OCI-LY3 (cell line): ENCODE results near the gene DOCK9.

ENCODE experiments used
- H2AFZ ChIP-seq: fragments of 200-600, 300-600 bp; shearing (Covaris generic); 2 replicates; pipeline ENCODE4 v1.6.0; 2014; ENCODE audit warnings: antibody characterized with exemption, low read depth, low read length
- H3K27ac ChIP-seq: fragments of 200-600, 300-600 bp; sonication (generic); 2 replicates; pipeline ENCODE4 v1.5.1; 2014; ENCODE audit warnings: mild to moderate bottlenecking, low read length, moderate library complexity, mixed read lengths
- H3K27me3 ChIP-seq: fragments of 200-600, 300-600 bp; sonication (generic); 2 replicates; pipeline ENCODE4 v1.6.1; 2014; ENCODE audit warnings: low read depth, low read length, mixed read lengths
- H3K36me3 ChIP-seq: fragments of 200-600, 300-600 bp; sonication (generic); replicated peaks from 2 replicates; pipeline ENCODE3; 2014; ENCODE audit warnings: low read depth, low read length, mixed read lengths
- H3K4me1 ChIP-seq: fragments of 300-600, 200-600 bp; sonication (generic); 2 replicates; pipeline ENCODE4 v1.6.1; 2014; ENCODE audit warnings: low read length, mixed read lengths
- H3K4me2 ChIP-seq: fragments of 200-600, 300-600 bp; sonication (generic); 2 replicates; pipeline ENCODE4 v1.6.1; 2014; ENCODE audit warnings: low read length, mixed read lengths
- H3K4me3 ChIP-seq: fragments of 300-600, 200-600 bp; sonication (generic); 2 replicates; pipeline ENCODE4 v1.5.1; 2014; ENCODE audit warnings: antibody characterized with exemption, mild to moderate bottlenecking, low read length, moderate library complexity
- H3K79me2 ChIP-seq: fragments of 300-600, 200-600 bp; shearing (Covaris generic); 2 replicates; pipeline ENCODE4 v1.6.1; 2014; ENCODE audit warnings: mild to moderate bottlenecking, low read length, mixed read lengths
- H3K9ac ChIP-seq: fragments of 300-600, 200-600 bp; shearing (Covaris generic); 2 replicates; pipeline ENCODE4 v1.6.0; 2014; ENCODE audit warnings: mild to moderate bottlenecking, low read length, moderate library complexity
- H3K9me3 ChIP-seq: fragments of 200-600, 300-600 bp; shearing (Covaris generic); 2 replicates; pipeline ENCODE4 v1.6.1; 2014; ENCODE audit warnings: low read length, mixed read lengths; ENCODE audit not compliant: insufficient read depth
- H4K20me1 ChIP-seq: fragments of 200-600, 300-600 bp; sonication (generic); 2 replicates; pipeline ENCODE4 v1.6.1; 2016; ENCODE audit warnings: low read length, mixed read lengths; ENCODE audit not compliant: insufficient read depth
- EZH2phosphoT487 ChIP-seq: fragments of 200-600 bp; shearing (Covaris generic); IDR thresholded peaks from 2 replicates; pipeline ENCODE4 v1.6.1; 2018; ENCODE audit warnings: antibody characterized with exemption, mixed run types, low read depth
- TF ChIP-seq, protein P1 (sequence below): fragments of 200-600, 300-600 bp; sonication (generic); IDR thresholded peaks from 2 replicates; pipeline ENCODE4 v1.5.1; 2014; ENCODE audit warnings: antibody characterized with exemption, low read length, low read depth

DOCK9 gene

DNA sequence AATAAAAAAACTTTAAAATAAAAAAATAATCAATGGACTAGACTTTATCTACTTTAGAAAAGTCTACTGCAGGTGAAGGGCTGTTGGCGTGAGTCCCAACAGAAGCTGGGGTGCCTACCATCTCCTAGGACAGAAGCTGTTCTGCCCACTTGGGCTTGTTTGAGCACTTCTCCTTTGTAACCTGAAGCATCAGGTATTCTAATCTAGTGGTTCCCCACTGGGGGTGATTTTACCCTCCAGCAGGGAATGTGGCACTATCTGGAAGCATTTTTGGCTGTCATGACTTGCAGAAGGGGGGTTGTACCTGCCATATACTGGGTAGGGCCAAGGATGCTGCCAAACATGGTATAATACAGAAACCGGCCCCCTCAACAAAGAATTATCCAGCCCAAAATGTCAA, 16.2 kb upstream of the DOCK9 start:
- no peak overlapping the region for H3K9ac ChIP-seq
- no peaks in the 10 kb centered on the region for H3K79me2 ChIP-seq
- no peaks in the 10 kb centered on the region for H3K9me3 ChIP-seq
- H4K20me1 ChIP-seq: no peaks in the 10 kb centered on the region
- 0 out of 2 replicates have a peak, but pooled peaks cover 2% of the 10 kb centered on the region for H3K27me3 ChIP-seq
- TF ChIP-seq EZH2phosphoT487: no peak
- TF ChIP-seq, protein P1, sequence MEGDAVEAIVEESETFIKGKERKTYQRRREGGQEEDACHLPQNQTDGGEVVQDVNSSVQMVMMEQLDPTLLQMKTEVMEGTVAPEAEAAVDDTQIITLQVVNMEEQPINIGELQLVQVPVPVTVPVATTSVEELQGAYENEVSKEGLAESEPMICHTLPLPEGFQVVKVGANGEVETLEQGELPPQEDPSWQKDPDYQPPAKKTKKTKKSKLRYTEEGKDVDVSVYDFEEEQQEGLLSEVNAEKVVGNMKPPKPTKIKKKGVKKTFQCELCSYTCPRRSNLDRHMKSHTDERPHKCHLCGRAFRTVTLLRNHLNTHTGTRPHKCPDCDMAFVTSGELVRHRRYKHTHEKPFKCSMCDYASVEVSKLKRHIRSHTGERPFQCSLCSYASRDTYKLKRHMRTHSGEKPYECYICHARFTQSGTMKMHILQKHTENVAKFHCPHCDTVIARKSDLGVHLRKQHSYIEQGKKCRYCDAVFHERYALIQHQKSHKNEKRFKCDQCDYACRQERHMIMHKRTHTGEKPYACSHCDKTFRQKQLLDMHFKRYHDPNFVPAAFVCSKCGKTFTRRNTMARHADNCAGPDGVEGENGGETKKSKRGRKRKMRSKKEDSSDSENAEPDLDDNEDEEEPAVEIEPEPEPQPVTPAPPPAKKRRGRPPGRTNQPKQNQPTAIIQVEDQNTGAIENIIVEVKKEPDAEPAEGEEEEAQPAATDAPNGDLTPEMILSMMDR: no peak
- no peak overlapping the region for H3K27ac ChIP-seq
- no peak overlapping the region for H3K4me3 ChIP-seq
- H2AFZ ChIP-seq: no peak overlapping the region
- H3K4me1 ChIP-seq: peaks cover 3% of the 10 kb centered on the region; the same call in 1 of the 2 replicates
- H3K36me3 ChIP-seq: no peaks in the 10 kb centered on the region
- H3K4me2 ChIP-seq: no peak overlapping the region

DNA sequence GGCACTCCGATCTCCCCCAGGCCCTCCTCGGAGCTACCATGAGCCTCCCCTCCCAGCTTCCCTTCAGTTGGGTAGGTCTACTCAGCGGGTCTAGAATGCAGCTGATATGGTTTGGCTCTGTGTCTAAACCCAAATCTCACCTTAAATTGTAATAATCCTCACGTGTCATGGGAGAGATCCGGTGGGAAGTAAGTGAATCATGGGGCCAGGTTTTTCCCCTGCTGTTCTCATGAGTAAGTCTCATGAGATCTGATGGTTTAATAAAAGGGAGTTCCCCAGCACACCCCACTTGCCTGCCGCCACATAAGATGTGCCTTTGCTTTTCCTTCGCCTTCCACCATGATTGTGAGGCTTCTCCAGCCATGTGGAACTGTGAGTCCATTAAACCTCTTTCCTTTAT, 14.5 kb upstream of the DOCK9 start:
- no peak overlapping the region for H3K4me2 ChIP-seq

DNA sequence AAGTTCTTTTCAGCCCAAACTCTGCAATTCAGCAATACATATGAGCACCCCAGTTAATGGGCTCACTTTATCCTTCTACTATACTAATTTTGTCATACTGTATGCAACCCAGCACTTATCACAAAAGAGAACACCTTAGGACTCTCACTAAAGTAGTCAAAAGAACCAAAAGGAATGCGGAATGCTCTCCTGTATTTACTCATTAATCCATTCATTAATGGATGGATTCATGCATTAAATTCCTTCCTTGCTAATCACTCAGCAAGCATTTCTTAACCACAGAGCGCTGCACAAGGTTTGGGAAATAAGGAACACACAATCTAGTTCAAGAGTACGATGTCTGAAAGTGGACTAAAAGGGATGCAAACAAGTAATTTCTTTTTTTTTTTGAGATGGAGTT, 12.8 kb upstream of the DOCK9 start:
- H3K36me3 ChIP-seq: no peaks in the 10 kb centered on the region
- TF ChIP-seq, protein P1: no peak
- TF ChIP-seq EZH2phosphoT487: no peak
- no peaks in the 10 kb centered on the region for H3K9me3 ChIP-seq
- no peaks in the 10 kb centered on the region for H3K79me2 ChIP-seq
- H3K4me2 ChIP-seq: no peak overlapping the region
- no peak overlapping the region for H3K9ac ChIP-seq
- no peaks in the 10 kb centered on the region for H4K20me1 ChIP-seq
- no peak overlapping the region for H3K27ac ChIP-seq
- no peak overlapping the region for H2AFZ ChIP-seq
- peaks cover 8% of the 10 kb centered on the region; the same call in 1 of the 2 replicates for H3K4me1 ChIP-seq
- H3K4me3 ChIP-seq: no peak overlapping the region
- 0 out of 2 replicates have a peak, but pooled peaks cover 2% of the 10 kb centered on the region for H3K27me3 ChIP-seq

More for the DNA sequence above, 14.5 kb upstream of the DOCK9 start:
- no peaks in the 10 kb centered on the region for H3K79me2 ChIP-seq
- no peaks in the 10 kb centered on the region for H3K36me3 ChIP-seq
- no peak overlapping the region for H3K9ac ChIP-seq
- H3K9me3 ChIP-seq: no peaks in the 10 kb centered on the region
- no peak overlapping the region for H3K4me3 ChIP-seq
- no peak overlapping the region for H2AFZ ChIP-seq
- H3K4me1 ChIP-seq: no peaks in the 10 kb centered on the region
- TF ChIP-seq EZH2phosphoT487: no peak
- TF ChIP-seq, protein P1: no peak
- no peak overlapping the region for H3K27ac ChIP-seq
- no peaks in the 10 kb centered on the region for H4K20me1 ChIP-seq
- 0 out of 2 replicates have a peak, but pooled peaks cover 2% of the 10 kb centered on the region for H3K27me3 ChIP-seq

DNA sequence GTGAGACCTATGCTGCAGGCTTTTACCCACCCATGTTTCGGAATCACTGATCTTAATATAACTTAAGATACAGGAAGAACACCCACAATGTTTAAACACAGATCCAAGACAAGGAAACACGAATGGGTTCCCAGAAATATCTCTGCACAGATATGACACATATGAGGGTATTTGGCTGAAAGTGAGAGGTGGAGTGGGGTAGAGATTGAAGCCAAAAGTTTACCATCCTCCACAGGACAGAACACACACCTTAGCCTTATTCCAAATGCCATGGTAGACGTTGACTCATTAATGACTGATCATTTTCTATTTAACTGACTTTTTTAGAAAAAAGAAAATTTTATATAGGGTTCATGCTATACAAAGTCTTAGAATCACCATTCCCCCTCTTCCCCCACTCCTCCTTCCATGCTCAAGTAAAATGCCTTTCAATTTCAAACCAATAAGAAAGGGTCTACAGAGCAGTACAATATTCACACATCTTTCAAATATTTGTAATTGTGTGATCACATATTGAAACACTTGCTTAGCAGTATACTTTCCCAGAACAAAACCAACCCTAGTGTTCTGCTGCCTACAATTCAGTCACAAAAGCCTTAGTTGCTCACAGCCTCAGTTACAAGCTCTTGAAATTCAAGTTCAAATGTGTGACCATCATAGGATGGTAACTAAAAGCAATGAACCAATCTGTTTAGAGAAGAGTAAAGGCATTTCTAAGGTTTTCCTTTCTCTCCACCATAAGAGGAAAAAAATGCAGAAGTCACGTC, 11.8 kb upstream of the DOCK9 start:
- Histone ChIP-seq H2AFZ (no peak overlapping the region), H3K4me3 (no peak overlapping the region), H3K9me3 (no peaks in the 10 kb centered on the region), H3K79me2 (no peaks in the 10 kb centered on the region), H3K9ac (no peak overlapping the region), H3K4me1 (peaks cover 16% of the 10 kb centered on the region), H3K27me3 (0 out of 2 replicates have a peak, but pooled peaks cover 2% of the 10 kb centered on the region), H3K4me2 (no peak overlapping the region), H4K20me1 (no peaks in the 10 kb centered on the region), H3K36me3 (no peaks in the 10 kb centered on the region), H3K27ac (no peak overlapping the region)
- TF ChIP-seq EZH2phosphoT487: no peak
